ENCODE results near the gene GNE.
"Not testable (repeated sequence)": the region's sequence is repeated elsewhere in the genome, so short reads cannot be mapped to it uniquely, and the experiment has no call there.

GNE gene

GRCh38 chr9:36204906-36205547 lies 53.2 kb downstream of the GNE start:
- no peak for DNase-seq

- no peak for DNase-seq
Measured at GRCh38 chr9:36194326-36195000, 63.8 kb downstream of the GNE start.

GRCh38 chr9:36193023-36193422 lies 65.2 kb downstream of the GNE start:
- DNase-seq = no peak

DNA sequence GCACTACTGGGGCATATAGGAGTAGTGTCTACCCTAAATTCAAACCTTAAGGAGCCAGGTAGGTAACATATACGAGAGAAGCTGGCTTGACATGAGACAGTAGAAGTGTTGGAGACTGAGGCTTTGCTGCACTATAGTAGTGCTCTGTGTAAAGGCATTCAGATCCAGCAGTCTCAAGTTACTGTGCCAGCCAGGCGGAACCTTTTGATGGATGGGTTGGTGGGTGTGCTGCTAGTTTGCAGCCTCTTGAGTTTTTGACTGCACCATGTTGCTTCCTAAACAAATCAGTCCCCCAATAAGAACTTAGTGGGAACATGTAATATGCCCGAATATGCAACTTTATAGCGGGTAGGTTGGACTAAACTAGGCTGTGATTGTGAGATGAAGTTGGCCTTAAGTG lies 66.1 kb downstream of the GNE start:
- no peak for DNase-seq

DNA sequence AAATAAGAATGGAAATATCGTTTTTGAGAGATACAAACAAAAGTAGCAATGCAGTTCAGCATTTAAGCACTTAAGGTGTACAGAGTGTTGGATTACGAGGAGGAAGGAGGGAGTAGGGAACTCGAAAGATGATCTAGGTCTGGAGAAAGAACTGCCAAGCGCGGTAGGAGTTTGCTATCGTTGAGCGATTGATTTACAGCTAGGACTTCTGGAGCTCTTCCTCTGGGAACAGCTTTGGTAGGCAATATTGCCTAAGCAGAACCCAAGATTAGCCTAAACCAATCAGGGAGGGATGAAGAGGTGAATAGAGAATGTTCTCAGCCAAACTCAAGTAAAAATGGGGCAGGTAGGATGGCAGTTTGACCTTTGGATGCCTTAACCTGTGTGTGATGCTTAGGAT lies 66.6 kb downstream of the GNE start:
- no peak for DNase-seq

DNA sequence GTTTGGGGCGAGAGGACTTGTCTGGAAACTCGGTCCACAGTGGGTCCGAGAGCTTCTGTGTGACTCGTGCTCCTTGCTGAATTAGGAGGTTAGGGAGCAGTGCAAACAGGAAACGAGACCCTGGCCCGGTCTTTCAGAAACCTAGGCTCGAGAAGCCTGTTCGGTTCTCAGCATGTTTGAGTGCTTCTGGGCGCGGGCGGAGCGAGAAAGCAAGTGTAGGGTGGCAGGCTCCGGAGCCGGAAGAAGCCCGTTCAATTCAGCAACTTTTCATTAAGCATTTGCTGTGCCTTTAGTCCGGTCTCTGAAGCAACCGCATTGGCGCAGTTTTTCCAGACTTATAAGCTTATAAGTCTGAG lies 67.0 kb downstream of the GNE start:
- peak; percentile 38 to 61 for DNase-seq

DNA sequence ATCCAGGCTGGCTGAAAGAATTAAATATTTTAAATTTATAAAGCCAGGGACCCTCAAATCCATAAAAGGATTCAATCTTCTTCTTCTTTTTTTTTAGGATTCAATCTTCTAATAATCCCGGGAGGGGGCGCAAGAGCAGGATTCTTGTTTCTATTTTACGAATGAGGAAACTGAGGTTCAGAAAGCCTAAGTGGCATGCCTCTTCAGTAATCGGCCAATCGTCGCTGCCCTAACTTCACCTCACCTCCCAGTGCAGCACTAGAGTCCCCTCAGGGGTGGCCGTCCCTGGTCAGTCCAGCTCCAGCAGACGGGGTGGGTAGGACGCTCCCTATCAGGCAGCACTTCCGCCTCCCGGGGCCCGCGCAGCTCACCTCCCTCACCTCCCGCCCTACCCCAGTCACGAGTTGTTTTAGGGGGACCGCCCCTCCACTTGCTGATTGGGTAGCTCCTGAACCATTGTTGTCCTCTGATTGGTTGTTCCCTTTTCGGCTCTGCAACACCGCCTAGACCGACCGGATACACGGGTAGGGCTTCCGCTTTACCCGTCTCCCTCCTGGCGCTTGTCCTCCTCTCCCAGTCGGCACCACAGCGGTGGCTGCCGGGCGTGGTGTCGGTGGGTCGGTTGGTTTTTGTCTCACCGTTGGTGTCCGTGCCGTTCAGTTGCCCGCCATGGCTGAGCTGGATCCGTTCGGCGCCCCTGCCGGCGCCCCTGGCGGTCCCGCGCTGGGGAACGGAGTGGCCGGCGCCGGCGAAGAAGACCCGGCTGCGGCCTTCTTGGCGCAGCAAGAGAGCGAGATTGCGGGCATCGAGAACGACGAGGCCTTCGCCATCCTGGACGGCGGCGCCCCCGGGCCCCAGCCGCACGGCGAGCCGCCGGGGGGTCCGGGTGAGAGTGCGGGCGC lies 67.6 kb downstream of the GNE start, which contains the start of gene CLTA:
CLTA (plus strand) TSS at position 534 of the 902 bp plus-strand sequence; CDS start at position 670, 136 bp downstream.
- peak; percentile 99 for DNase-seq

- DNase-seq = peak; percentile 26 to 60
Measured at GRCh38 chr9:36189976-36190375, 68.3 kb downstream of the GNE start.

DNA sequence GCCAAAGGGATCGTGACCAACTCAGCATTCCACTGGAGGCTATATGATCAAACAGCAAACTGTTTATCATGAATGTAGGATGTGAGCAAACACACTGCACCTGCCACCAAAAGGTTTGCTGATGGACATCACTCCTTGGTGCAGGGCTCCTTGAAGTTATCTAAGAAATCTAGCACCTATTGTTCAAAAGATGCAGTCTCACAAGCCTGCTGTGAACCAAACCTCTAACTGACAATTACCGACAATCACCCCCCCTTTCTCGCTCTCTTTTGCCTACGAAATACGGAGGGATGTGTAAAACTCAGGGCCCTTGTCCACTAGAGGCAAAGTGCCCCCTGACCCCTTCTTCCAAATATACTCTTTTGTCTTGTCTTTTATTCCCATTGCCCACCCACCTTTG lies 70.0 kb downstream of the GNE start:
- no peak for DNase-seq

DNA sequence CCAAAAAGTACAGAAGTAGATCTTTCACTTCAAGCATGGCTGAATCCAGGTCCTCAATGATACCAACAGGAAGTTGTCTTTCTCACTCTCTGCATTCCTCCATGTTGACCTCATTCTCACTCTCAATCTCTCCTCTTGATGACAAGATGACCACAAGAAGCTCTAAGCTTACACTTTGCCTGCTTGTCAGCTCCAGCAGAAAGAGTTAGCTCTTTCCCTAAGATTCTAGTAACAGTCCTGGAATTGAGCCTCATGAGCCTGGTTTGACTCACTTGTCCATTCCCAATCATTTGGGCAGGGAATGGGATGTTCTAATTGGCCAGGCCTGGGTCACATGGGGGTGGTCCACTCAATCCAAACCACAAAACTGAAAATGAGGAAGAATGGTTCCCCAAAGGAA lies 70.8 kb downstream of the GNE start:
- DNase-seq = no peak

DNA sequence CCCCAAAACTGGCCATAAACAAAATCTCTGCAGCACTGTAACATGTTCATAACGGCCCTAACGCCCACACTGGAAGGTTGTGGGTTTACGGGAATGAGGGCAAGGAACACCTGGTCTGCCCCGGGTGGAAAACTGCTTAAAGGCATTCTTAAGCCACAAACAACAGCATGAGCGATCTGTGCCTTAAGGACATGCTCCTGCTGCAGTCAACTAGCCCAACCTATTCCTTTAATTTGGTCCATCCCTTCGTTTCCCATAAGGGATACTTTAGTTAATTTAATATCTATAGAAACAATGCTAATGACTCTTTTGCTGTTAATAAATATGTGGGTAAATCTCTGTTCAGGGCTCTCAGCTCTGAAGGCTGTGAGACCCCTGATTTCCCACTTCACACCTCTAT lies 78.0 kb downstream of the GNE start:
- DNase-seq = not testable (repeated sequence)

- no peak for DNase-seq
Measured at GRCh38 chr9:36177571-36177970, 80.7 kb downstream of the GNE start.

DNA sequence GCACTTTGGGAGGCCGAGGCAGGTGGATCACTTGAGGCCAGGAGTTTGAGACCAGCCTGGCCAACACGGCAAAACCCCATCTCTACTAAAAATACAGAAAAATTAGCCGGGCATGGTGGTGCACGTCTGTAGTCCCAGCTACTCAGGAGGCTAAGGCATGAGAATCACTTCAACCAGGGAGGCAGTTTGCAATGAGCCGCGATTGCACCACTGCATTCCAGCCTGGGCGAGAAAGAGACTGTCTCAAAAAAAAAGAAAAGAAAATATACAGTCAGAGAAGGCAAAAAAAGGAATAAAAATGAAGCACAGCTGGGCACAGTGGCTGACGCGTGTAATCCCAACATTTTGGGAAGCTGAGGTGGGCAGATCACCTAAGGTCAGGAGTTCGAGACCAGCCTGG lies 81.8 kb downstream of the GNE start:
- DNase-seq = not testable (repeated sequence)

GRCh38 chr9:36175209-36175608 lies 83.0 kb downstream of the GNE start:
- DNase-seq = not testable (repeated sequence)

GRCh38 chr9:36174731-36175130 lies 83.5 kb downstream of the GNE start:
- no peak for DNase-seq

DNA sequence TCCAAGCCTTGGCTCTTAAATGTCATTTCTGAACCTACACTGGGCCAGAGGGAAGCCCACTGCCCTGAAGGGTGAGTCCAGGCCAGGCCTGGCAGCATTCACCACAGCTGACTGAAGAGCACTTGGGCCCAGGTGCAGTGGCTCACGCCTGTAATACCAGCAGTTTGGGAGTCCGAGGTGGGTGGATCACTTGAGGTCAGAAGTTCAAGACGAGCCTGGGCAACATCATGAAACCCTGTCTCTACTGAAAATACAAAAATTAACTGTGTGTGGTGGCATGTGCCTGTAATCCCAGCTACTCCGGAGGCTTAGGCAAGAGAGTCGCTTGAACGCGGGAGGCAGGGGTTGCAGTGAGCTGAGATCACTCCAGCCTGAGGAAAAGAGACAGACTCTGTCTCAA lies 84.0 kb downstream of the GNE start:
- DNase-seq = no peak

GRCh38 chr9:36173861-36174260 lies 84.4 kb downstream of the GNE start:
- DNase-seq = no peak

GRCh38 chr9:36170531-36170930 lies 87.7 kb downstream of the GNE start:
- no peak for DNase-seq

GRCh38 chr9:36169708-36170107 lies 88.5 kb downstream of the GNE start:
- peak; percentile 52 to 70 for DNase-seq

GRCh38 chr9:36169166-36169565 lies 89.1 kb downstream of the GNE start, which contains the start of gene CCIN:
CCIN (plus strand) TSS chr9:36169388; CDS start chr9:36169503, 115 bp downstream.
- no peak for DNase-seq

DNA sequence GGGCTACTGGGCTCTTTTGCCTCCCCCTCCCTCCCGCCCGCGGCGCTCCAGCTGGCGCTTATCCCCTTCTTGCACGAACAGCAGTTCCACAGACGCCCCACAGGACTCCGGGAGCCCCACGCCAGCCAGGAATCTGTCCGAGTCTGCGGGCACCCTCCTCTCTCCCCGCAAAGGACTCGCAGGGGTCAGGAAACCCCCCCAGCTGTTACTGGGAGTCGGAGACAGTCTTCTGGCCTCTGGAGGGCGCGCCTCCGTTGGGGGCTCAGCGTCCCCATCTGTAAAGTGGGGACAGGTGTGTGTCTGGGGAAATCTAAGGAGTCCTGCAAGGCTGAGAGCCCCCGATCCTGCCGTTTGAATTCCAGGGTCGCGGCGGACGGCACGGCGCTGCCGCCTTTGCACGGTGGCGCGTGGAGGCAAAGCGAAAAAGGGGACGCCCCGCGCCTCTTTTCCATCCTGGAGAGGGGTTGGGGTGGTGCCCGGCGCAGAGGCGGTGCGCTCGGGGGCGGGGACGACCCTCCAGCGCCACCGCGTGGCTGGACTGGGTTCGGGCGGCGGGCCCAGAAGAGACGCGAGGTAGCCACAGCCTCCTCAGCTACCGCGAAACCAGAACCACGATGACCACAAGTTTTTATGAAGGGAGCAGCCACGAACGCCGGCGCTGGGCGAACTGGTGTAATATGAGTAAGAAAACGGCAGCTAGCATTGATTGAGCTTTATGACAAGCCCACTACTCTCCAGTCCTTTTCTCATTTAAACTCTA lies 91.9 kb downstream of the GNE start:
- peak; percentile 79 to 81 for DNase-seq

DNA sequence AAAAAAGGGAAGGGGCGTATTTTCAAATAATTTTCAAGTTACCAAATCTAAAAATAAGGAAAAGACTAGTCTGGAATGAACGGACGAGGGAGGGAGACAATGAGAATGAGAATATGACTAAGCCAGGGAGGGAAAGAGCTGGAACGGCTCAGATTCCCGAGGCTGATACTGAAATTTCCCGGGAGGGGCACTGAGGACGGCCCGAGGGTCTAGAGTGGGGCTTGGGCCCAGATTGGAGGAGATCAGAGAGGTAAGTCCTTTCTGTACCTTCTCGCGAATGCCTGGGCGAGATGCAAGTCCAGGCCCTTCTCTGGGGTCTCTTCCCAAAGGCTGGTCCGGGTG lies 92.5 kb downstream of the GNE start:
- DNase-seq = no peak

GRCh38 chr9:36164989-36165388 lies 93.3 kb downstream of the GNE start:
- no peak for DNase-seq

Measured in inflammatory macrophage (primary cell).